Subcutaneous abdominal adipose tissue (tissue), 5 donors: ENCODE results near the gene ATP9A.
"Not testable (repeated sequence)": the region's sequence is repeated elsewhere in the genome, so short reads cannot be mapped to it uniquely, and the experiment has no call there.

Source experiments
- H3K27ac ChIP-seq: one replicate; pipeline ENCODE4 v1.7.0; 2013; ENCODE audit warnings: low read depth, mild to moderate bottlenecking, inconsistent platforms, low read length, moderate library complexity
- H3K27me3 ChIP-seq, 5 donors: one replicate each; pipeline ENCODE4 v1.7.0; 2013; ENCODE audit warnings: low read length in 5 of 5, inconsistent platforms in 1 of 5; ENCODE audit not compliant: control insufficient read depth in 5 of 5, insufficient read depth in 4 of 5
- H3K36me3 ChIP-seq, 5 donors: one replicate each; pipeline ENCODE4 v1.7.0; 2013; ENCODE audit warnings: low read length in 5 of 5; ENCODE audit not compliant: control insufficient read depth in 5 of 5, insufficient read depth in 5 of 5
- H3K4me1 ChIP-seq, 5 donors: one replicate each; pipeline ENCODE4 v1.7.0; 2013; ENCODE audit warnings: low read length in 5 of 5, mild to moderate bottlenecking in 3 of 5, moderate library complexity in 1 of 5; ENCODE audit not compliant: control insufficient read depth in 5 of 5, insufficient read depth in 5 of 5
- H3K4me3 ChIP-seq, 5 donors: one replicate each; pipeline ENCODE4 v1.7.0; 2013; ENCODE audit warnings: low read length in 5 of 5, low read depth in 1 of 5
- H3K9ac ChIP-seq, 5 donors: one replicate each; pipeline ENCODE4 v1.7.0; 2013; ENCODE audit warnings: low read length in 5 of 5, mild to moderate bottlenecking in 4 of 5, moderate library complexity in 3 of 5
- H3K9me3 ChIP-seq, 5 donors: one replicate each; pipeline ENCODE4 v1.7.0; 2013; ENCODE audit warnings: low read length in 5 of 5; ENCODE audit not compliant: control insufficient read depth in 5 of 5
- donor health status: healthy.
- donor health status: healthy.
- donor health status: healthy.
- donor health status: healthy.
- donor health status: healthy.

The ATP9A gene

GRCh38 chr20:51769976-51770615 is 1.9 kb upstream of the ATP9A start:
- H3K4me3 ChIP-seq = no peak overlapping the region
- peaks cover 0 to 4% (median 0%) of the 10 kb centered on the region in 5 donors for H3K27me3 ChIP-seq
- no peak overlapping the region for H3K9ac ChIP-seq
- peaks cover 3 to 23% (median 16%) of the 10 kb centered on the region in 5 donors for H3K4me1 ChIP-seq
- no peak overlapping the region for H3K27ac ChIP-seq
- no peaks in the 10 kb centered on the region for H3K9me3 ChIP-seq
- no peaks in the 10 kb centered on the region for H3K36me3 ChIP-seq

GRCh38 chr20:51768759-51769517 is 748 bp upstream of the ATP9A start:
- no peak overlapping the region for H3K9ac ChIP-seq
- H3K4me3 ChIP-seq = peak overlapping the region in 3 of 5 donors; percentile 12 to 59 (median 35)
- no peak overlapping the region for H3K27ac ChIP-seq
- no peaks in the 10 kb centered on the region for H3K9me3 ChIP-seq
- peaks cover 3 to 33% (median 19%) of the 10 kb centered on the region in 5 donors for H3K4me1 ChIP-seq
- H3K36me3 ChIP-seq = no peaks in the 10 kb centered on the region
- H3K27me3 ChIP-seq = peaks cover 0 to 4% (median 0%) of the 10 kb centered on the region in 5 donors

GRCh38 chr20:51766994-51767866 is 960 bp downstream of the ATP9A start:
- Histone ChIP-seq H3K27ac (peak overlapping the region; percentile 84), H3K4me3 (peak overlapping the region; percentile 71 to 82 (median 78))

GRCh38 chr20:51765381-51765780 is 2.8 kb downstream of the ATP9A start:
- H3K36me3 ChIP-seq, H3K27me3 ChIP-seq, H3K9me3 ChIP-seq, H3K4me3 ChIP-seq: not testable (repeated sequence)
- peak overlapping the region; percentile 84 for H3K27ac ChIP-seq
- H3K4me1 ChIP-seq = peaks cover 3 to 44% (median 22%) of the 10 kb centered on the region in 5 donors
- peak overlapping the region in 2 of 5 donors; percentile 16 to 81 for H3K9ac ChIP-seq

More at GRCh38 chr20:51766994-51767866, 960 bp downstream of the ATP9A start:
- no peaks in the 10 kb centered on the region for H3K36me3 ChIP-seq
- H3K9me3 ChIP-seq = no peaks in the 10 kb centered on the region
- peaks cover 3 to 38% (median 19%) of the 10 kb centered on the region in 5 donors for H3K4me1 ChIP-seq
- peak overlapping the region; percentile 77 to 91 (median 84) for H3K9ac ChIP-seq
- H3K27me3 ChIP-seq = peaks cover 0 to 4% (median 0%) of the 10 kb centered on the region in 5 donors

GRCh38 chr20:51763965-51764602 is 4.1 kb downstream of the ATP9A start:
- H3K4me1 ChIP-seq = peaks cover 3 to 55% (median 31%) of the 10 kb centered on the region in 5 donors
- H3K27ac ChIP-seq = peak overlapping the region; percentile 84
- H3K36me3 ChIP-seq = no peaks in the 10 kb centered on the region
- H3K9ac ChIP-seq = peak overlapping the region in 1 of 5 donors; percentile 41
- no peak overlapping the region for H3K4me3 ChIP-seq
- H3K27me3 ChIP-seq = peaks cover 0 to 4% (median 0%) of the 10 kb centered on the region in 5 donors
- H3K9me3 ChIP-seq = no peaks in the 10 kb centered on the region

- Histone ChIP-seq H3K4me3 (no peak overlapping the region), H3K27ac (no peak overlapping the region), H3K36me3 (no peaks in the 10 kb centered on the region), H3K9me3 (no peaks in the 10 kb centered on the region), H3K27me3 (no peaks in the 10 kb centered on the region), H3K4me1 (peaks cover 0 to 67% (median 27%) of the 10 kb centered on the region in 5 donors), H3K9ac (no peak overlapping the region)
Observed at GRCh38 chr20:51760905-51761546, 7.2 kb downstream of the ATP9A start.

GRCh38 chr20:51759769-51760510 is 8.2 kb downstream of the ATP9A start:
- Histone ChIP-seq H3K9me3 (no peaks in the 10 kb centered on the region), H3K4me1 (peaks cover 0 to 57% (median 22%) of the 10 kb centered on the region in 5 donors), H3K9ac (no peak overlapping the region), H3K4me3 (peak overlapping the region in 1 of 5 donors; percentile 15), H3K27me3 (no peaks in the 10 kb centered on the region), H3K27ac (no peak overlapping the region), H3K36me3 (no peaks in the 10 kb centered on the region)

GRCh38 chr20:51758978-51759544 is 9.1 kb downstream of the ATP9A start:
- H3K4me1 ChIP-seq = peaks cover 0 to 53% (median 19%) of the 10 kb centered on the region in 5 donors
- no peaks in the 10 kb centered on the region for H3K9me3 ChIP-seq
- H3K27me3 ChIP-seq = no peaks in the 10 kb centered on the region
- no peaks in the 10 kb centered on the region for H3K36me3 ChIP-seq
- H3K4me3 ChIP-seq = peak overlapping the region in 1 of 5 donors; percentile 35
- no peak overlapping the region for H3K9ac ChIP-seq
- H3K27ac ChIP-seq = peak overlapping the region; percentile 74
